Activated T-helper 9 cell treated with anti-CD3 and anti-CD28 coated beads, Interleukin-2, amount 50 U/mL, for 16 hours (primary cell): ENCODE results near the gene MAX.

Source experiments
- DNase-seq: peaks from one replicate; pipeline ENCODE4 v3.0.0-alpha.2; 2020; ENCODE audit warnings: low read depth

MAX gene

GRCh38 chr14:65102441-65103149 lies at the start of gene MAX:
MAX (minus strand) TSS chr14:65102517; CDS start chr14:65102339, 178 bp downstream.
- DNase-seq = peak; percentile 98

DNA sequence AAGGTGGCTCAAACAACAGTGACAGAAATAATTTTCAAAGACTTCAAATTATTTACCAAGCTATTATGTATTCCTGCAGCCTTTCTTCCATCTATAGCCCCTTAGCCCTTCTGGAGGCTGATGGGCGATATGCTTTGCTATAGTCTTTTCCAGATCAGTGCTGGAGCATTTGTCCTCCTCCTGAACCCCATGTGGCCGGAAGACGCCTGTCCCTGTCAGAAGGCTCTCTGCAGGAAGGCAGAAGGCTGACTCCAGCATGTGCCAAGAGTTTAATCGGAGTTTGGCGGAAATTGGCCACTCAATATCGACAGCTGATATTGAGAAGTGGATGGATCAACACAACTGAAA lies 49.3 kb upstream of the MAX start:
- no peak for DNase-seq

GRCh38 chr14:65150898-65151608 lies 48.7 kb upstream of the MAX start:
- no peak for DNase-seq

DNA sequence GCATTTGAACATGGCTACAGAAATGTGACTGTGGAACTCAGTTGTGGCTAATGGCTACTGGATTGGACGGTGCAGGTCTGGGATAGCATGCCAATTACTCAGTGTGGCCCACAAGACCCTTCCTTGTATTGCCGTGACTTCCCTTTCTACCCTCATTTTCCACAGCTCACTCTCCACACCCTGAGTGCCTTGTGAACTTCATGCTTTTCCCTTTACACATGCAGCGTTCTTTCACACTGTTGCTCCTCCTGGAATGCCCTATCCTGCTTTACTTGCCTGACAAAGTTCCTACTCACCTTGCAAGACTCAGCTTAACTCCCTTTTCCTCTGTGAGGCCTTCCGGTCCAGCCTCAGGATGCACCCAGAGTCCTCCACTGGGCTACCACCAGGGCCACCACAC lies 46.8 kb upstream of the MAX start:
- DNase-seq = no peak

DNA sequence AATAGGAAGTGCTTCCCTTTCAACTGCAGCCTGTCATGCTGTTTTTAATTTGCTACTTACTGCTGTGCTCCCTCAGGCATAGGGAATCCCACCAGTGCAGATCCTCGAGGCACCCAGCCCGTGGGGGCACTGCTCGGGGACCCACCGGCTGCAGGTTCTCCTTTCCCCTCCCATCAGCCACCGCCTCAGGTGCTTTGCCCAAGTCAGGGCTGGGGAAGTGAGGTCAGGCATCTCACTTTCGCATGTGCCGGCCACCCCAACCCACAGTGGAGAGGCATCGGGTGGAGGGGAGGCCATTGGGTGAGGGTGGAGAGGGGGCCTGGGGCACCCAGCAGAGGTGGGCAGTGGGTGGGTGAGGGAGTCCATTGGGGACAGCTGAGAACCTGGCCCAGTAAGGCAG lies 41.9 kb upstream of the MAX start:
- no peak for DNase-seq

DNA sequence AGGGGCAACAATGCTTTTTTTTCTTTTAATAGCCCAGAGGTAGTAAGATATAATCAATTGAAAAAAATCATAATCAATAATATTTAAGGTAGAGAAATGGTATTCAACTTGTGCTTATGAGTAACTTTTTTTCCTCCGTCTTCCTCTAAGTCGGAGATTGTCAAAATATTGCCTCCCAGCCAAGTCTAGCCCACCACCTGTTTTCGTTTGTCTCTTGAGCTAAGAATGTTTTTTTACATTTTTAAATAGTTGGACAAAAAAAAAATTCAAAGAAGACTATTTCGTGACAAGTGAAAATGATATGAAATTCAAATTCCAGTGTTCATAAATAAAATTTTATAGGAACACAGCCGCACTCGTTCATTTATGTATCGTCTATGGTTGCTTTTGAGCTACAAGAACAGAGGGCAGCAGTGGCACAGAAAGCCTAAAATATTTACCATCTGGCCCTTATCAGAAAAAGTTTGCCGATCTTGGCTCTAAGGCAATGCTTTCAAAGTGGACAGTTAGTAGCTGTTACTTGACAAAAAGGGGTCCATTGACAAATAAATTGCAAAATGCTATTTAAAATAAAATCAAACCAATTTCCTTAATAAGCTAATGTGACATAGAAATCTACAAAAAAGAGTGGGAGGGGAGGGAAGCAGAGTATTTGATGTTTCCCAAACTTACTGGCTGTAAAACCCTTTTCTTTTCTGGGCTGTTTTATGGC lies 40.8 kb upstream of the MAX start:
- no peak for DNase-seq

- no peak for DNase-seq
Observed at GRCh38 chr14:65142429-65142828, 40.1 kb upstream of the MAX start.

DNA sequence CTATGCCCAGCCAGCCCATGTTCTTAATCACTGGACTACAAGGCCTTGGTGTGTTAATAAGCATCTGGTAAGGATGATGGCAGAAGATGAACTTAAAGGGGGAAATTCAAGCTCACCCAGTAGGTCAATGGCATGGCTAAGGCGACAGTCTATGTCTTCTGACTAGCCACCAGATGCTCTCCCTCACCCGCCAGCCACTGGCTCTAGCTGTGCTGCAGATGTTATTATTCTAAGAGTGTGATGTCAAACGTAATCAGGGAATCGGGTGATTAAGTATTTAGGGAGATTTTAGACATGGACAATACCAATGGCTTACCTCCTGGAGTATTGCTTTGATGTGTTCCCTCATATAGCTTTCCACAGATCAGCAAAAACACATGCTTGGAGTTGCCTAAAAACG lies 39.2 kb upstream of the MAX start:
- no peak for DNase-seq

GRCh38 chr14:65137648-65138307 lies 35.5 kb upstream of the MAX start:
- no peak for DNase-seq

- no peak for DNase-seq
Observed at GRCh38 chr14:65134651-65135579, 32.6 kb upstream of the MAX start.

DNA sequence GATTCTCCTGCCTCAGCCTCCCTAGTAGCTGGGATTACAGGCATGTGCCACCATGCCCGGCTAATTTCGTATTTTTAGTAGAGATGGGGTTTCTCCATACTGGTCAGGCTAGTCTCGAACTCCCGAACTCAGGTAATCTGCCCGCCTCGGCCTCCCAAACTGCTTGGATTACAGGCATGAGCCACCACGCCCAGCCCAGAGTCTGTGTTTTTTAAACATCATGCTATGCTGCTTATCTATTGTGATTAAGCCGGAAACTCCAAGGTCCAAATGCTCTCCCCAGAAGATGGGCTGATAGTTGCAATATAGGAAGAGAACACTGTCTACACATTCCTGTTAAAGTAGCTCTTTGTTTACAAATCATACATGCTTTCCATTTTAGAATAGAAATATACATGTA lies 30.5 kb upstream of the MAX start:
- no peak for DNase-seq

DNA sequence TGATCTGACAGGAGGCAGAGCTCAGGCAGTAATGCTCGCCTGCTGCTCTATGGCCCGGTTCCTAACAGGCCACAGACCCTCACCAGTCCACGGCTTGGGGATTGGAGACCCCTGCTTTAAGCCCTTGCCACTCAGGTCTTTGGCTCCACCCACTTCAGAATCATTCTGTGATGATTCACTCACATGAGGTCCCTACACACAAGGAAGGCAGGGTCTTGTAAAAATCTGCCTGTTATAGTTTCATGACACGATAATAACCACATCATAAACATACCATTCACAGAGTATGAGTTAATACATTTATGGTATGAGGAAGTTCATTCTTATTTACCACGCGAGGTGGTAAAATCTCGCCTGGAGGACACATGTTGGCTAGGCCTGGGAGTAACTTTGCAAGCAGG lies 29.0 kb upstream of the MAX start:
- DNase-seq = no peak

DNA sequence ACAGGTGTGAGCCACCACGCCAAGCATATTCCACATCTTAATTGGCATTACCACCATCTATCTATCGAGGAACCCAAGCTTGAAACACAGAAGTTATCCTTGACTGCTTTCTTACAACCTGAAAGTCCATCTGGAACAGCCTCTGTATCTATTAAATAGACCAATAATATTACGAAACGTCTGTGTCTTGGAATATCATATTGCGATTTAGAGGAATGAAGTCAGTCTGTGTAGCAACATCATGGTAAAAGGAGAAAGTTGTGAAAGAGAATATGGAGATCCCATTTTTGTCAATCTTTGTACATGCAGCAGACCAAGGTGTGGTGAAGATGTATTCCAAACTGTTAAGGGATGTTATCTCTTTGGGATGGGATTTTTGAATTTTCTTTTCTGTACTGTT lies 25.8 kb upstream of the MAX start:
- no peak for DNase-seq

- no peak for DNase-seq
Observed at GRCh38 chr14:65117769-65118745, 15.7 kb upstream of the MAX start.

GRCh38 chr14:65115615-65116014 lies 13.3 kb upstream of the MAX start:
- no peak for DNase-seq

- DNase-seq = no peak
Observed at GRCh38 chr14:65110525-65110924, 8.2 kb upstream of the MAX start.

DNA sequence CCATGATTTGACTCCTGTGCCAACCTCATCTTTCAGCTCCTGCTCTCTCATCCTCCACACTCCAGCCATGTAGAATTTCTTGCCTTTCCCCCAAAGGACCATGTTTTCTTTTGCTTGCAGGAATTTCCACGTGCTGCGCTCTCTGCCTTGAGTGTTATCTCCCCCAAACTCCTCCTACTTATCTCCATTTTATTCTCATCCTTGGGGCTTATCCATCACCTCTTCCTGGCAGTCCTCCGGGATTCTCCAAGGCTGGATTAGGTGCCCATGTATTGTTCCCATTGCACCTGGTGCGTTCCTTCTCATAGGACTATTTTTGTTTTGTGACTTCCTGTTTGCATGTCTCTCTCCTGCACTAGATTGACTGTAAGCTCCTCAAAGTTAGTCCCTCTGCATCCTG lies 7.0 kb upstream of the MAX start:
- DNase-seq = no peak

GRCh38 chr14:65107200-65107599 lies 4.9 kb upstream of the MAX start:
- DNase-seq = no peak

DNA sequence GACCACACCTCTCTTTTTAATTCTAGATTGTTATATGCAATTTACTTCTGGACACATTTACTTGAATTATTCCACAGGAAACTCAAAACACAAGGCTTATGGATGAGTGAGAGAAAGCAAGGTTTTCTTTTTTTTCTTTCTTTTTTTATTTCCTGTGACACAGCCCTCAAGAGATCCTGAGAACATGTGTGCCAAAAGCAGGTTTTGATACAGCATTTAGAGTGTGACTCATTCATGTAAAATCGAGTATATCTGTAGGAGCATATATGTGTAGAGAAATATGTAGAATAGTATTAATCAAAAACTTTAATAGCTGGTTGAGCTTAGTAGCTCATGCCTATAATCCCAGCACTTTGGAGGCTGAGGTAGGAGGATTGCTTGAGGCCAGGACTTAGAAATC lies 4.4 kb upstream of the MAX start:
- no peak for DNase-seq

GRCh38 chr14:65106316-65106715 lies 4.0 kb upstream of the MAX start:
- DNase-seq = no peak
